SK-N-SH (cell line): ENCODE measurements around the gene LRCH4. TPM values are rescaled to one million over a fixed set of nuclear protein-coding genes. Genes with fewer than 3 reads are reported as not detected.

Source experiments
- CTCF ChIA-PET: fragments of 300-600, 350-600 bp; formaldehyde crosslinking; extraction: SDS; loops from one replicate; lab custom pipeline; 2021; lab: Yijun Ruan, JAX
- POLR2A ChIA-PET: fragments of 350-600 bp; sonication (Branson Sonifier 250); formaldehyde crosslinking; extraction: SDS; loops from one replicate; lab custom pipeline; 2020; ENCODE audit warnings: antibody characterized with exemption, inconsistent platforms; lab: Yijun Ruan, JAX
- DNase-seq: peaks from one replicate; pipeline ENCODE4 v3.0.0; 2012
- H2AFZ ChIP-seq: fragments of 200-600 bp; sonication (generic); 2 replicates; pipeline ENCODE4 v1.8.1; 2016; ENCODE audit warnings: antibody characterized with exemption, mild to moderate bottlenecking, low read depth
- H3F3A ChIP-seq: fragments of 200-600 bp; sonication (generic); replicated peaks from 2 replicates; pipeline ENCODE3; 2016; ENCODE audit warnings: antibody characterized with exemption, mild to moderate bottlenecking; ENCODE audit not compliant: insufficient read depth
- H3K27ac ChIP-seq, 2 experiments: fragments of 200-500 bp in 1 of 2; fragments of 200-600 bp in 1 of 2; sonication (Bioruptor generic) in 1 of 2; sonication (generic), shearing (Covaris generic) in 1 of 2; 2 replicates each; pipeline versions ENCODE4 v1.5.1 to v1.6.1; 2014 to 2016; ENCODE audit warnings: low read depth in 2 of 2, inconsistent platforms in 1 of 2, low read length in 1 of 2, mild to moderate bottlenecking in 1 of 2, mixed read lengths in 1 of 2
- H3K27me3 ChIP-seq: fragments of 200-600 bp; sonication (generic), shearing (Covaris generic); 2 replicates; pipeline ENCODE4 v1.6.1; 2016; ENCODE audit warnings: mixed run types; ENCODE audit not compliant: insufficient read depth
- H3K36me3 ChIP-seq, 2 experiments: fragments of 200-500 bp in 1 of 2; fragments of 200-600 bp in 1 of 2; sonication (Bioruptor generic) in 1 of 2; sonication (generic) in 1 of 2; replicated peaks in 1 of 2; 2 replicates each; pipeline versions ENCODE3 to v1.5.1; 2014 to 2016; ENCODE audit warnings: low read length in 1 of 2, mild to moderate bottlenecking in 1 of 2; ENCODE audit not compliant: insufficient read depth in 2 of 2, control insufficient read depth in 1 of 2
- H3K4me1 ChIP-seq, 2 experiments: fragments of 200-500 bp in 1 of 2; fragments of 200-600 bp in 1 of 2; sonication (Bioruptor generic) in 1 of 2; sonication (generic), shearing (Covaris generic) in 1 of 2; 2 replicates each; pipeline versions ENCODE4 v1.5.1 to v1.6.1; 2014 to 2016; ENCODE audit warnings: low read depth in 1 of 2, low read length in 1 of 2, mixed run types in 1 of 2; ENCODE audit not compliant: insufficient read depth in 2 of 2, control insufficient read depth in 1 of 2
- H3K4me2 ChIP-seq: fragments of 200-600 bp; sonication (generic), shearing (Covaris generic); 2 replicates; pipeline ENCODE4 v1.6.1; 2017; ENCODE audit warnings: mixed run types
- H3K4me3 ChIP-seq, 2 experiments: fragments of 200-500 bp in 1 of 2; fragments of 200-600 bp in 1 of 2; sonication (Bioruptor generic) in 1 of 2; sonication (generic), shearing (Covaris generic) in 1 of 2; 2 replicates each; pipeline versions ENCODE4 v1.5.1 to v1.8.1; 2014 to 2016; ENCODE audit warnings: low read depth in 2 of 2, inconsistent platforms in 1 of 2, low read length in 1 of 2, mild to moderate bottlenecking in 1 of 2, mixed read lengths in 1 of 2, moderate library complexity in 1 of 2
- H3K79me2 ChIP-seq: fragments of 200-600 bp; sonication (generic); 2 replicates; pipeline ENCODE4 v1.8.1; 2017; ENCODE audit warnings: mild to moderate bottlenecking; ENCODE audit not compliant: insufficient read depth
- H3K9ac ChIP-seq: fragments of 200-600 bp; sonication (generic); 2 replicates; pipeline ENCODE4 v1.6.1; 2017; ENCODE audit warnings: mixed run types
- H3K9me2 ChIP-seq: fragments of 200-600 bp; sonication (generic); 2 replicates; pipeline ENCODE4 v1.6.1; 2017; ENCODE audit warnings: mixed run types
- H3K9me3 ChIP-seq: fragments of 200-600 bp; sonication (generic); 2 replicates; pipeline ENCODE4 v1.6.1; 2017; ENCODE audit warnings: mixed run types, mild to moderate bottlenecking, moderate library complexity
- H4K20me1 ChIP-seq: fragments of 200-600 bp; sonication (generic); 2 replicates; pipeline ENCODE4 v1.6.1; 2017; ENCODE audit warnings: mild to moderate bottlenecking, mixed run types; ENCODE audit not compliant: insufficient read depth
- CHD2 ChIP-seq: fragments of 150-350 bp; IDR thresholded peaks from 2 replicates; pipeline ENCODE4 v1.6.1; 2018; ENCODE audit warnings: low read length; ENCODE audit not compliant: partially characterized antibody
- ELF1 ChIP-seq: IDR thresholded peaks from 2 replicates; pipeline ENCODE4 v1.4.0; 2012
- EZH2phosphoT487 ChIP-seq: fragments of 200-600 bp; sonication (generic); IDR thresholded peaks from 2 replicates; pipeline ENCODE4 v1.6.1; 2017; ENCODE audit warnings: low read depth, mixed run types, mild to moderate bottlenecking, antibody characterized with exemption, moderate library complexity, borderline replicate concordance
- JUND ChIP-seq: IDR thresholded peaks from 2 replicates; pipeline ENCODE4 v1.4.0; 2012
- MEF2A ChIP-seq: IDR thresholded peaks from 2 replicates; pipeline ENCODE4 v1.4.0; 2012; ENCODE audit warnings: low read depth, borderline replicate concordance
- MXI1 ChIP-seq: IDR thresholded peaks from 2 replicates; pipeline ENCODE4 v1.6.1; 2012; ENCODE audit warnings: mild to moderate bottlenecking, low read depth, low read length, improper control_type of control experiment
- NFIC ChIP-seq: IDR thresholded peaks from 2 replicates; pipeline ENCODE4 v1.4.0; 2012; ENCODE audit warnings: borderline replicate concordance
- NRF1 ChIP-seq: IDR thresholded peaks from 2 replicates; pipeline ENCODE4 v1.6.1; 2012; ENCODE audit warnings: low read depth, mild to moderate bottlenecking, low read length
- PBX3 ChIP-seq: IDR thresholded peaks from 2 replicates; pipeline ENCODE4; 2012
- RAD21 ChIP-seq: IDR thresholded peaks from 2 replicates; pipeline ENCODE4 v1.6.1; 2012; ENCODE audit warnings: mild to moderate bottlenecking, low read length
- RCOR1 ChIP-seq: fragments of 150-350 bp; IDR thresholded peaks from 2 replicates; pipeline ENCODE4 v1.6.1; 2017; ENCODE audit warnings: antibody characterized with exemption, low read length
- RFX5 ChIP-seq: IDR thresholded peaks from 2 replicates; pipeline ENCODE4 v1.6.1; 2012; ENCODE audit warnings: mild to moderate bottlenecking, improper control_type of control experiment, low read length
- RXRA ChIP-seq: IDR thresholded peaks from 2 replicates; pipeline ENCODE4 v1.4.0; 2012; ENCODE audit warnings: low read depth, mild to moderate bottlenecking, borderline replicate concordance
- SMC3 ChIP-seq: IDR thresholded peaks from 2 replicates; pipeline ENCODE4 v1.6.1; 2012; ENCODE audit warnings: low read depth, low read length, improper control_type of control experiment
- TAF1 ChIP-seq: IDR thresholded peaks from 2 replicates; pipeline ENCODE4 v1.6.1; 2012; ENCODE audit warnings: low read depth, mild to moderate bottlenecking, low read length, moderate library complexity, borderline replicate concordance
- TEAD4 ChIP-seq: IDR thresholded peaks from 2 replicates; pipeline ENCODE4 v1.4.0; 2012; ENCODE audit warnings: mild to moderate bottlenecking, borderline replicate concordance; ENCODE audit not compliant: insufficient read depth
- USF1 ChIP-seq: IDR thresholded peaks from 2 replicates; pipeline ENCODE4 v1.4.0; 2012; ENCODE audit warnings: low read depth, borderline replicate concordance
- USF2 ChIP-seq: fragments of 150-350 bp; IDR thresholded peaks from 2 replicates; pipeline ENCODE4 v1.6.1; 2017; ENCODE audit warnings: antibody characterized with exemption, low read length, low read depth, borderline replicate concordance
- WGBS: methylation state at CpG from one replicate; pipeline ENCODE4 v1.1.6; 2017; ENCODE audit warnings: low lambda C conversion rate; 5-methylcytosine and 5-hydroxymethylcytosine counted together
- polyA plus RNA-seq, 3 experiments: library from polyadenylated mRNA; depleted of rRNA; stranded (reverse); fragments of >200 nt; gene quantifications; 2 replicates each; pipeline ENCODE4 v1.2.3, GENCODE V29; 2012
- TF ChIP-seq, protein P1 (sequence below): fragments of 150-350 bp; IDR thresholded peaks from 2 replicates; pipeline ENCODE4 v1.6.1; 2016; ENCODE audit warnings: mild to moderate bottlenecking, low read depth, low read length

Gene LRCH4
- polyA plus RNA-seq, 1 of the 3 experiments (the other 2 are of a cell fraction), result 29.8 TPM

DNA sequence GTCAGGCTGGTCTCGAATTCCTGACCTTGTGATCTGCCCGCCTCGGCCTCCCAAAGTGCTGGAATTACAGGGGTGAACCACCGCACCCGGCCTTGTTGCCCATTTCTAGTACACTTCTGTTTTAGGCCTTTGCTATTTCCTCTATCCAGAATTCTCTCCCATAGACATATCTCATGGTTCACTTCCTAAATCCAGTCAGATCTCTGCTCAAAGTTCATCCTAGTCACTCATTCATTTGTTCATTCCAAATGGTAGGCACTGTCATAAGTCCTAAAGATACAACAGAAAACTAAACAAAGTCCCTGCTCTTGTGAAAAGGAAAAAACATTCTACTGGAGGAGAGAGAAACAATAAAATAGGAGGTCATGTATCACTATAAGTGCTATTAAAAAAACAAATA is 24.0 kb upstream of the LRCH4 start:
- peaks cover 6% of the 10 kb centered on the region; the same call in 1 of the 2 replicates for H3K79me2 ChIP-seq
- no peaks in the 10 kb centered on the region for H4K20me1 ChIP-seq
- peaks cover 56% of the 10 kb centered on the region for H3F3A ChIP-seq
- H3K9me3 ChIP-seq, result no peaks in the 10 kb centered on the region
- peaks cover 26 to 32% of the 10 kb centered on the region in 2 experiments for H3K36me3 ChIP-seq
- H3K4me3 ChIP-seq, result no peak overlapping the region
- H3K27me3 ChIP-seq, result no peaks in the 10 kb centered on the region
- TF ChIP-seq CHD2 (no peak), RAD21 (no peak), SMC3 (no peak), NFIC (no peak), RXRA (no peak), PBX3 (no peak), RCOR1 (no peak)
- H3K9ac ChIP-seq, result no peak overlapping the region
- no peak overlapping the region for H2AFZ ChIP-seq
- POLR2A ChIA-PET, result interaction anchor here (1.5 kb wide), 1 partner anchor 24 kb away, joined by 7 read pairs; the partner anchor contains the start of genes FBXO24 and LRCH4
- no peak for DNase-seq
- H3K27ac ChIP-seq, result no peak overlapping the region
- peaks cover 0 to 14% of the 10 kb centered on the region in 2 experiments; a peak in 1 of 4 replicates for H3K4me1 ChIP-seq
- H3K4me2 ChIP-seq, result no peak overlapping the region
- WGBS, result 96% methylated on average over 5 of the region's 5 CpGs
- CTCF ChIA-PET, result interaction anchor here (1.0 to 9.1 kb wide), 3 partner anchors 23 to 81 kb away, joined by 4 to 119 read pairs (median 58); partner anchors contain the start of gene GIGYF1
- no peaks in the 10 kb centered on the region for H3K9me2 ChIP-seq

GRCh38 chr7:100607111-100607510 is 21.2 kb upstream of the LRCH4 start:
- POLR2A ChIA-PET, result interaction anchor here (0.5 to 0.6 kb wide), 2 partner anchors 21 to 64 kb away, joined by 3 read pairs; partner anchors contain the start of gene FBXO24
- no peak overlapping the region for H2AFZ ChIP-seq
- WGBS, result 90% methylated on average over 8 of the region's 8 CpGs

More at GRCh38 chr7:100607111-100607510, 21.2 kb upstream of the LRCH4 start:
- H3F3A ChIP-seq, result peaks cover 63% of the 10 kb centered on the region
- H3K9ac ChIP-seq, result no peak overlapping the region
- peaks cover 2 to 6% of the 10 kb centered on the region in 2 experiments; a peak in 1 of 4 replicates for H3K4me1 ChIP-seq
- H3K79me2 ChIP-seq, result peaks cover 16% of the 10 kb centered on the region
- no peak for DNase-seq
- TF ChIP-seq PBX3, result no peak
- no peak for TF ChIP-seq USF2
- TF ChIP-seq CHD2, result no peak
- TF ChIP-seq RXRA, result no peak
- no peak for TF ChIP-seq TEAD4
- no peak for TF ChIP-seq MXI1
- TF ChIP-seq, protein P1, sequence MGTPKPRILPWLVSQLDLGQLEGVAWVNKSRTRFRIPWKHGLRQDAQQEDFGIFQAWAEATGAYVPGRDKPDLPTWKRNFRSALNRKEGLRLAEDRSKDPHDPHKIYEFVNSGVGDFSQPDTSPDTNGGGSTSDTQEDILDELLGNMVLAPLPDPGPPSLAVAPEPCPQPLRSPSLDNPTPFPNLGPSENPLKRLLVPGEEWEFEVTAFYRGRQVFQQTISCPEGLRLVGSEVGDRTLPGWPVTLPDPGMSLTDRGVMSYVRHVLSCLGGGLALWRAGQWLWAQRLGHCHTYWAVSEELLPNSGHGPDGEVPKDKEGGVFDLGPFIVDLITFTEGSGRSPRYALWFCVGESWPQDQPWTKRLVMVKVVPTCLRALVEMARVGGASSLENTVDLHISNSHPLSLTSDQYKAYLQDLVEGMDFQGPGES, result no peak
- TF ChIP-seq MEF2A, result no peak
- TF ChIP-seq RFX5, result no peak
- no peak for TF ChIP-seq SMC3
- no peak for TF ChIP-seq TAF1
- no peak for TF ChIP-seq NRF1
- TF ChIP-seq EZH2phosphoT487, result no peak
- no peak for TF ChIP-seq ELF1
- TF ChIP-seq JUND, result no peak
- no peak for TF ChIP-seq USF1
- no peak overlapping the region for H3K27ac ChIP-seq
- H3K27me3 ChIP-seq, result no peaks in the 10 kb centered on the region
- H3K4me2 ChIP-seq, result no peak overlapping the region
- H3K9me2 ChIP-seq, result no peaks in the 10 kb centered on the region
- H4K20me1 ChIP-seq, result no peaks in the 10 kb centered on the region
- CTCF ChIA-PET, result interaction anchor here (0.9 to 5.0 kb wide), 5 partner anchors 26 to 84 kb away, joined by 3 to 38 read pairs (median 4); no protein-coding TSS in a partner anchor
- H3K9me3 ChIP-seq, result no peaks in the 10 kb centered on the region
- peaks cover 27 to 32% of the 10 kb centered on the region in 2 experiments for H3K36me3 ChIP-seq
- H3K4me3 ChIP-seq, result no peak overlapping the region
